Parathyroid adenoma (tissue), 2 donors: ENCODE measurements around the gene OLFML1.

Experiments
- H2AFZ ChIP-seq: fragments of 300-600 bp; sonication (generic); one replicate; pipeline ENCODE4 v1.7.0; 2017; ENCODE audit warnings: antibody characterized with exemption, mild to moderate bottlenecking
- H3K27ac ChIP-seq: fragments of 300-600 bp; sonication (generic); one replicate; pipeline ENCODE4 v1.7.0; 2017
- H3K27me3 ChIP-seq: fragments of 300-600 bp; sonication (generic); one replicate; pipeline ENCODE4 v1.7.0; 2017; ENCODE audit warnings: low read length; ENCODE audit not compliant: control insufficient read depth, insufficient read depth
- H3K36me3 ChIP-seq: fragments of 300-600 bp; sonication (generic); one replicate; pipeline ENCODE4 v1.7.0; 2017; ENCODE audit warnings: low read length; ENCODE audit not compliant: control insufficient read depth, insufficient read depth
- H3K4me1 ChIP-seq: fragments of 300-600 bp; sonication (generic); one replicate; pipeline ENCODE4 v1.7.0; 2017; ENCODE audit warnings: control low read depth
- H3K4me2 ChIP-seq: fragments of 300-600 bp; sonication (generic); one replicate; pipeline ENCODE4 v1.7.0; 2017; ENCODE audit warnings: low read length
- H3K4me3 ChIP-seq: fragments of 300-600 bp; sonication (generic); one replicate; pipeline ENCODE4 v1.7.0; 2017; ENCODE audit warnings: low read depth, low read length
- H3K79me2 ChIP-seq: fragments of 300-600 bp; sonication (generic); one replicate; pipeline ENCODE4 v1.7.0; 2017; ENCODE audit warnings: control low read depth
- H3K9ac ChIP-seq: fragments of 300-600 bp; sonication (generic); one replicate; pipeline ENCODE4 v1.7.0; 2017; ENCODE audit warnings: mild to moderate bottlenecking
- H3K9me3 ChIP-seq: fragments of 300-600 bp; sonication (generic); one replicate; pipeline ENCODE4 v1.7.0; 2017; ENCODE audit warnings: low read length; ENCODE audit not compliant: control insufficient read depth
- TF ChIP-seq, protein P1 (sequence below): fragments of 300-600 bp; sonication (generic); IDR thresholded peaks from one replicate; pipeline ENCODE4 v1.7.0; 2017; ENCODE audit warnings: antibody characterized with exemption, mild to moderate bottlenecking
- donor health status: primary hyperparathyroidism.

The OLFML1 gene

DNA sequence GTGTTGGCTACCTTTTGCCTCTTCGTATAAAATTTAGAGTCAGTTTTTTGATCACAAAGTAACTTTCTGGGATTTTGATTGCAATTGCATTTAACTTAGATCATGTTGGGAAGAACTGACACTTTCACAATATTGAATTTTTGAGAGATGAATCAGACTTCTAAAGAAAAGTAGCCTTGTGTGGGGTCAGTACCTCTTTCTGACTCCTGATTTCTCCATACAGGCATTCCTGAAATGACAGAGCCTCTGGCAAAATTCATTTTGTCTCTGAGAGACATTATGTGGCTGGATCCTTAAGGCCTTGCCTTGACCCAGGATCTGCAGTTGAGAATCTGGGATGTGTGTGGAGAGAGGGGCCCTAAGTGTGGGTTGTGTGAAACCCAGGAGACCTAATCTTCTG is 66.3 kb downstream of the OLFML1 start:
- Histone ChIP-seq H3K4me1 (peaks cover 12% of the 10 kb centered on the region), H3K4me3 (no peak overlapping the region), H2AFZ (no peak overlapping the region), H3K36me3 (no peaks in the 10 kb centered on the region), H3K79me2 (no peaks in the 10 kb centered on the region), H3K4me2 (no peak overlapping the region), H3K27me3 (no peaks in the 10 kb centered on the region), H3K9ac (no peak overlapping the region), H3K9me3 (no peaks in the 10 kb centered on the region), H3K27ac (no peak overlapping the region)
- TF ChIP-seq, protein P1, sequence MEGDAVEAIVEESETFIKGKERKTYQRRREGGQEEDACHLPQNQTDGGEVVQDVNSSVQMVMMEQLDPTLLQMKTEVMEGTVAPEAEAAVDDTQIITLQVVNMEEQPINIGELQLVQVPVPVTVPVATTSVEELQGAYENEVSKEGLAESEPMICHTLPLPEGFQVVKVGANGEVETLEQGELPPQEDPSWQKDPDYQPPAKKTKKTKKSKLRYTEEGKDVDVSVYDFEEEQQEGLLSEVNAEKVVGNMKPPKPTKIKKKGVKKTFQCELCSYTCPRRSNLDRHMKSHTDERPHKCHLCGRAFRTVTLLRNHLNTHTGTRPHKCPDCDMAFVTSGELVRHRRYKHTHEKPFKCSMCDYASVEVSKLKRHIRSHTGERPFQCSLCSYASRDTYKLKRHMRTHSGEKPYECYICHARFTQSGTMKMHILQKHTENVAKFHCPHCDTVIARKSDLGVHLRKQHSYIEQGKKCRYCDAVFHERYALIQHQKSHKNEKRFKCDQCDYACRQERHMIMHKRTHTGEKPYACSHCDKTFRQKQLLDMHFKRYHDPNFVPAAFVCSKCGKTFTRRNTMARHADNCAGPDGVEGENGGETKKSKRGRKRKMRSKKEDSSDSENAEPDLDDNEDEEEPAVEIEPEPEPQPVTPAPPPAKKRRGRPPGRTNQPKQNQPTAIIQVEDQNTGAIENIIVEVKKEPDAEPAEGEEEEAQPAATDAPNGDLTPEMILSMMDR, result no peak

DNA sequence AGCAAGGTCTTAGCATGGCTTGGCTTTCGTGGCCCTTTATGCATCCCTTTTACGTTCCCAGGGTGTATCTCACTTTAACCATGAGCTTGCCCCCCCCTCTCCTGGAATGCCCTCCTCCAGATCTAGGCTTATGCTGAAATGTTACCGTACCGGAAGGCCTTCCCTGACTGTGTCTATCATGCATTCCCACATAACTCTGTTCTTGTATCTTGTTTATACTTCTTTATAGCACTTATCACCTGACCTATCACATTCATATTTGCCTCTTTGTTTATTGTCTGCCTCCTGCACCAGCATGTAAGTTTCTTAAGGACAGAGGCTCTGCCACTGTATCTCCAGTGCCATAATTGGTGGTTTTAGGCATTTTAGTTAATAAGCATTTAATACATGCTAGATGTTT is 67.4 kb downstream of the OLFML1 start:
- no peaks in the 10 kb centered on the region for H3K27me3 ChIP-seq
- no peak overlapping the region for H3K9ac ChIP-seq
- no peak overlapping the region for H3K4me3 ChIP-seq
- no peaks in the 10 kb centered on the region for H3K79me2 ChIP-seq
- H3K4me1 ChIP-seq, result peaks cover 12% of the 10 kb centered on the region
- no peaks in the 10 kb centered on the region for H3K36me3 ChIP-seq
- H3K27ac ChIP-seq, result no peak overlapping the region
- no peaks in the 10 kb centered on the region for H3K9me3 ChIP-seq
- TF ChIP-seq, protein P1, result no peak
- no peak overlapping the region for H2AFZ ChIP-seq
- H3K4me2 ChIP-seq, result no peak overlapping the region

DNA sequence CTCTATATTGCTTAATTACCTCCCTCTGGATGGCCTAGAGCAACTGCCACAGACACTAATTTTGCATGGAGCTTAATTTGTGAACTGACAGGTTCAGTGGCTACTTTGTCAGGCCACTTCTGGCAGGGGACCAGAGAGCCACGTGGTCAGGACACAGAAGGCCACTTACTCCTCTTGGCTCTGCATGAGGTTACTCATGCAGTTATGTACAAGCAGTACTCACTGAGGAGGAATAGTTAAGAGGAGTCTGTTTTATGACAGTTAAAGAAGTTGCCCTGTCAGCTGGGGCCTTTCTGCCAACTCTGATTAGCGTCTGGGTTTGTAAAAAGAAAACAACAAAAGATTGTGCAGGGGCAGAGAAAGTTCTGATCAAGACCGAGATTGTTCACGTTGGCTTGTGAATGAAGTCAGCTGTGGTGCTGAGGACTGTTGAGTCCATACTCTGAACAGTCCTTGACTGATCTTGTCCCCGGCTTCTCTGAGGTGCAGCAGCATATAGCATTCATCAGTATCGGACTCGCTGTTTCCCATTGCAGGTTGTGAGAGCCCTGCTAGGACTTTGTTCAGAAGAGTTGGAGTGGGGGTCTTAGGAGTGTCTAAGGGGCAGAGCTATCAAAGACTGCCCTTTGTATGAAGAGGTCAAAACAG is 69.9 kb downstream of the OLFML1 start:
- peak overlapping the region; percentile 28 for H3K4me2 ChIP-seq
- peak overlapping the region; percentile 72 for H3K27ac ChIP-seq
- H3K4me1 ChIP-seq, result peaks cover 12% of the 10 kb centered on the region
- H3K79me2 ChIP-seq, result no peaks in the 10 kb centered on the region
- peak overlapping the region; percentile 17 for H3K4me3 ChIP-seq
- TF ChIP-seq, protein P1, result no peak
- no peaks in the 10 kb centered on the region for H3K27me3 ChIP-seq
- peak overlapping the region; percentile 1 for H2AFZ ChIP-seq
- H3K36me3 ChIP-seq, result no peaks in the 10 kb centered on the region
- no peak overlapping the region for H3K9ac ChIP-seq
- no peaks in the 10 kb centered on the region for H3K9me3 ChIP-seq

DNA sequence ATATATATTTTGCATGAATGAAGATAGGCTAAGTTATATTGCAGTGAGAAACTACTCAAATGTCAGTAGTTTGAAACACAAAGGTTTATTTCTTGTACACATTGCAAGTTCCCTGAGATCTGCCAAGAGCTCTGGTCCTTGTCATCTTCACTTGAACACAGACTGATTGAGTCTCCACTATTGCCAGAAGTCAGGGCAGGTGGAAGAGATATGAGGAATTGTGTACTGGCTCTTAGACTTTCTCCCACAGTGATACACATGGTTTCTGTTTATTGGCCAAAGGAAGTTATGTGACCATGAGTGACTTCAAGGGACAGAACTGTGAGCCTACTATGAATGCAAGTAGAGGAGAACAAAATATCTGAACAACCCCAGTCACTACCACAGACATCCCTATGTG is 72.7 kb downstream of the OLFML1 start:
- Histone ChIP-seq H3K79me2 (no peaks in the 10 kb centered on the region), H3K36me3 (no peaks in the 10 kb centered on the region), H3K27me3 (no peaks in the 10 kb centered on the region), H3K4me2 (no peak overlapping the region), H3K9ac (no peak overlapping the region), H2AFZ (no peak overlapping the region), H3K4me1 (peaks cover 12% of the 10 kb centered on the region), H3K9me3 (no peaks in the 10 kb centered on the region), H3K27ac (no peak overlapping the region), H3K4me3 (no peak overlapping the region)
- TF ChIP-seq, protein P1, result no peak
